HG03097 (cell line): ENCODE results near the gene ALOX12B.

ENCODE experiments used
- ATAC-seq: cut with Tn5 transposase; IDR thresholded peaks from one replicate; pipeline ENCODE4 v1.9.1; 2021; ENCODE audit not compliant: unreplicated experiment, low FRiP score

Gene ALOX12B

DNA sequence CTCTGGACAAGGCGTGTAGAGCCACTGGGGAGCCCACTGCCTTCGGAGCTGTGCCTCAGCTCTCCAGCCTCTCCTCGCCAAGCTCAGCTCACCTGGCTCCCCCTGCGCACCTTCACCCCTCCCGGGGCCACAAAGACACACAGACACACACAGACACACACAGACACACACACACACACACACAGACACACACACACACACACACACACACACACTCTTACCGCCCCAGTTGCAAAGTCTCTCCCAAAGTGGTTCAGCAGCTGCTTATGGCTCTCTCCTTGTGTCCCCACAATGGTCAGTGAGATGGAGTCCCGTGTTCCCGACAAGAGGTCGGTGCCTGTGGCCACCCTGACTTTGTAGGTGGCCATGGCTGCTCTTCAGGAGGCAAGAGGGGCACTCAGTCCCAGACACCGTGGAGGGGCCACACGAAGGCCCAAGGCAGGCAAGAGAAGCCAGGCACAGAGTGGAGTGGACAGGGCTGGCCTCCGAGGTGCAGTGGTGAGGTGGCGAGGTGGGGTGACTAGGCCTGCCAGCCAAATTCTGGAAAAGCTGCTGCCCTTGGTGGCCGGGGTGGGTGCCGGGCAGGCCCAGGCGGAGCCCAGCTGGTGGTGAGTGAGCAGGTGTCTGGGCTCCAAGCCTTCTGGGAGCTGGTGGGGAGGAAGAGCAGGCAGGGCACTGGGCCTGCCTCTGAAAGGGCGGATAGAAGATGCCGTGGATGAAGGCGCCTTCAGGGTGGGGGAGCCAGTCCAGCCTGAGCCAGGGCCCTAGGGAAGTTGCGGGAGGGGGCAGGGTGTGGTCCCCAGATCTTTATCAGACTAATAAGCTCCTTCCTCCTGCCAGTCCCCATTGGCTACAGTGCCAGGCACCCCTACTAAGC is at the start of gene ALOX12B:
ALOX12B (minus strand) TSS at position 642 of the 877 bp plus-strand sequence; CDS start at position 368, 274 bp downstream.
- no peak for ATAC-seq

DNA sequence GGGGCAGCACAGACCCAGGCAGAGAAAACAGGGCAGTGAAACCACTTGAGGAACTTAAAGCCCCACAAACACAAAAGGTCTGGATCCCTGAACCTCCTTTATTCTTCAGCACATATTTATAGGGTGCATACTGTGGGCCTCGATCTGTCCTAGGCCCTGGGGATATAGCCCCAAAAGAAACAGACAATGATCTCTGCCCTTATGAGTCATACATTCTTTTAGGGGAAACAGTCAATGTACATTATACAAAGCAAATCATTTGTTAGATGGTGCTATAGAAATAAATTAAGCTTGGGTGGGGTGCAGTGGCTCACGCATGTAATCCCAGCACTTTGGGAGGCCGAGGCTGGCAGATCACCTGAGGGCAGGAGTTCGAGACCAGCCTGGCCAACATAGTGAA is 46.4 kb upstream of the ALOX12B start:
- no peak for ATAC-seq

DNA sequence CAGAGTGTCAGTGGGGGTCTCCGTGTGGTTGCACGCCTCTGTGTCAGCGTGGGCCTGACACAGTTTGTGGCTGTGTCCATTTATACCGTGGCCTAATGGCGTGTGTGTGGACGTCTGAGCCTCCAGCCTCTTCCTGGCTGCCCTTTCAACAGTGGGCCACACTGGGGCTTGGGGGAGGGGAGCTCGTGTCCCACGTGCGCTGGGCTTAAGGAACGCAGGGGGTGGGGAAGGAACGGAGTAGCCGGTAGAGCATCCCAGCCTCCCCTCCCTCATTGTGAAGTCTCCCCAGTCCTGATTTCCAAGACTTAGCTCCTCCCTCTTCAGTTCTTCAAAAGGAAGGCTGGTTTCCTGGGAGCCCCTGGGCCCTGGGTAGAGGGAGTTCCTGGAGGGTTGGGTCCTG is 45.9 kb upstream of the ALOX12B start:
- ATAC-seq = no peak

DNA sequence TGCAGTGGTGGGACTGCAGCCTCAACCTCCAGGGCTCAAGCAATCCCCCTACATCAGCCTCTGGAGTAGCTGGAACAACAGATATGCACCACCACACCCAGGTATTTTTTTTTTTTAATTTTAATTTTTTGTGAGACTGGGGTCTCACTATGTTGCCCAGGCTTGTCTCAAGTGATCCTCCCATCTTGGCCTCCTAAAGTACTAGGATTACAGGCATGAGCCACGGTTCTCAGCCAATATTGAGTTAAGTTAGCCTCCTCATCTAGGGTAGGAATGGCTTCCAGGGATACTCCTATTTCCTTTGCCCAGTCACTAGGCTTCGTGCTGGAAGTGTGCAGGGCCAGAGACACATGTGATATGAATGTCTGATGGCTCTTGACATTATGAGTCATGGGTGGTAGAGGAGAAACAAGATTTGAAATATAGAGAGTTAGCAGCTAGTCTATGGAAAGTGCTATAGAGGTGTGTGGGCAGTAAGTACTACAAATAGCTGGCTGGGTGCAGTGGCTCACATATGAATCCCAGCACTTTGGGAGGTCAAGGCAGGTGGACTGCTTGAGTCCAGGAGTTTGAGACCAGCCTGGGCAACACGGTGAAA is 44.4 kb upstream of the ALOX12B start:
- ATAC-seq = no peak

DNA sequence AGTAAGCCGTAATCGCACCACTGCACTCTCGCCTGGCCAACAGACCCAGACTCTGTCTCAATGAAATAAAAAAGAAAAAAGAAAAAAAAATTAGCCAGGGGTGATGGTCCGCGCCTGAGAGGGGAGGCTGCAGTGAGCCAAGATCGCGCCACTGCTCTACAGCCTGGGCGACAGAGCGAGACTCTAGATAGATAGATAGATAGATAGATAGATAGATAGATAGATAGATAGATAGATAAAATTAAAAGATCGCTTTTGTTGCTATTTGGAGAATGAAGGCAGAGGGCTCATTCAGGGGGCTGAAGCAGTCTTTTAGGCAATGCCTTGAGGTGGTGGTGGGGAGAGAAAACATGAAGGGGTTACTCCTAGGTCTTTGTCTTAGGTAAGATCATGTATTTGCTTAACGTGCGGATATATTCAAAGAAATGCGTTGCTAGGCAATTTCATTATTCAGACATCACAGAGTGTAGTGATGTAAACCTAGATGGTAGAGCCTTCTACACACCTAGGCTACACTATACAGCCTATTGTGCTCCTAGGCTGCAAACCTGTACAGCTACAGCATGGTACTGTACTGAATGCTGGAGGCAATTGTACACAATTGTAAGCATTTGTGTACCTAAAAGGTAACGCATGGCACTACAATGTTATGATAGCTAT is 40.7 kb upstream of the ALOX12B start:
- ATAC-seq = no peak

DNA sequence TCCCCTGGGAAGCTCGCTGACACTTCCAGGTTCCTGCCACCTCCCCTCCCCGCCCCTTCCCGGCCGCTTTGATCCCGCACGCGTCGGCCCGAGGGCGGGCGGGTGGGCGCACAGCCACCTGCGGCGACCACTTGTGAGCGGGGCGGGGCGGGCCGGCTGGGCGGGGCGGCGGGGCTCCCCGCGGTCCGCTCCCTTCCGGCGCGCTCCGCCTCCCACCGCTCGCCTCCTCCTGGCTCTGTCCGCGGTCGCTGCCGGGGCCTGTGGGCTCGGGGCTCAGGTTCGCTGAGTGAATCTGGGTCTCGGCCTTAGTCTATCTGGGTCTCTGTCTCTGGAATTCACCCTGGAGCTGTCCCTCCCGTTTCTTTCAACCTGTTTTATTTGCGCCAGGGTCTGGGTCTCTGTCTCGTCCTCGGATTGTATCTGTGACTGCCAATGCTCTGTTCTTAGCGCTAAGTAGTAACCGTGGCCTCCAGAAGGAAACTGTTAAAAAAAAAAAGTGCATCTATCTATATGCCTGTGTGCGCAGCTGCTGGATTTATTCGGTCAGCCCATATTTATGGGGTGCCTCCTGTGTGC is 39.1 kb upstream of the ALOX12B start:
- ATAC-seq = no peak

DNA sequence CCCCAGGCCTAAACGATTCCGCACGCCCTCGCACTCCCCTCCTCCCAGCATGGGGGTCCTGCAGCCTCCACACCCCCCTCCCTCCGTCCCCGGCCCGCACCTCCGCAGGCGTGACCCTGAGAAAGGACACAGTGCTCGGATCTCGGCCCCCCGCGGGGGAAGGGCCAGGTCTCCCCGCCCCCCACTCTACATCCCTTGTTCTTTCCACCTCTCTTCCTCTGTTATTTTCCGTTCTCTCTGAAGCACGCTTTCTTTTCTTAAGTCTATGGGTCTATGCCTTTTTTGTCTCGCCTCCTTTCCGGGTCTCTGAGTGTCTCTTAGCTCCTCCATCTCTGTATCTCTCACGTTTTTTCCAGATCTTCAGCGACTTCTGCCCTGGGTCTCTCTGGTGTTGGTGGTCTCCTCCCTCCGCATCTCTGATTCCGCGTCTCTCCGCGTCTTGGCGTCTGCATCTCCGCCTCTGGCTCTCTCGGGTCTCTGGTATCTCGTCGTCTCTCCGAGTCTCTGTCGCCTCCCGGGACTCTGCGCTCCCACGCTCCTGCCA is 38.5 kb upstream of the ALOX12B start:
- ATAC-seq = no peak

DNA sequence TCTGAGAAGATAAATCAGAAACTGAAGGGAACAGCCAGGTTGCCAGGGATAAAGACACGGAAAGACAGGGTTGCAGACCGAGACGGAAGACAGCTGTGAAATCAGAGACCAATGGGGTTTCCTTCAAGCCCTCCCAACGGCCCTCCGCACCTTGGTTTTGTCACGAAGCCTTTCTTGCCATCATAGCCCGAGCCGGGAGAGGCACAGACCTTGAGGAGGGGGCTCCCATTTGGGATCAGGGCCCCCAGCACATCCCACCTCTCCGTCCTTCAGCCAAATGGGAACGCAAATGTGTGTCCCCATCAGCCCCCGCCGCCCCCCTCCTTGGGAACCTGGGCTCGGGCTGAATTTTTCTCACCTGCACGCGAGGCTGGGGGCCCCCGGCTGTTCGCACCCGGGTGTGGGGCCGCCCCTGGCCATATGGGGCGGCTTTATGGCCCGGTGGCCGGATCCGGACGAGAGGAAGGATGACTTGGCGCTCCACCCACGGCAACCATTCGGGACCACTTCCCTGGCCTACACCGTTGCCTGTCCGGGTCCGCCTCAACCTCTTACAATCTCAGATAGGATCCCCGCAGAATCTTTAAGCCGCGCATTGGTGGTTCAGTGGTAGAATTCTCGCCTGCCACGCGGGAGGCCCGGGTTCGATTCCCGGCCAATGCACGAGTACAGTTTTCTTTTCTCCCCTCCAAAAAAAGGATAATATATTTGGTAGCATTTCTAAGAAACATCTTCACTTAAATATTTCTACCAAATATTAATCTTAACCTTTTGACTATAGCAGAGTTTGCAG is 37.8 kb upstream of the ALOX12B start:
- ATAC-seq = no peak

DNA sequence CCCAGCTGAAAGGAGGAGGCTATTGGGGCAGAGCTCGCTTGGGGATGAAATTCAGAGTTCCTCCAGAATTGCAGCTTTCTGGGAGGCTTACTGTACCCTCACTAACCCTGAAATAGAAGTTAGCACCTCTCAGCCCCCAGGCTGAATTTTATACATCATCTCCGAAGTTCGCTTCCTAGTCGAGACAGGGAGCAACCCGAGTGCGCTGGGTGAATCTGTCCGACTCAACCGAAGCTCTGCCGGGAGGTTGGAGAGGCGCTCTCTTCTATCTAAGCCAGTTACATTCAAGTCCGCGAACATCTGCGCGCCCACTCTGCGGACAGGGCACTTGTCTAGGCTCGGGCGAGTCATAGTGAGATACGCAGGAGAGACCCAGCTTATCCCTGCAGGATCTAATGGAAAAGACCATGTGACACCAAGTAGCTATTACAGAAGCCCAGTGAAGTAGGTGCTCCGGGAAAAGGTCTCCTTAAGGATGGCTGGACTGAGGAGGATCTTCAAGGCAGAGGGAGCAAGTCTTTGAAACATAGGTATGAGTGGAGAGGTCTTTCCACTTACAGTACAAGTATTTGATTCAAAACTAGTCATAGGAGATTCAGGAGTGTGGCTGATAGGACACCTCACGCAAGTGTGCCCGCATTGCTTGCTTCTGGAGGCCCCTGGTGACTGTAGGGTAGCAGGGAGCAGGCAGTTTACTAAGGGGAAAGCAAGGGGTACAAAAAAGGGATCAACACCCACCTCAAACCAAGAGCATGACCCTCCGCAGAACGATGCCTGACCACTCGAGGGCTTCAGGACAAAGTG is 37.0 kb upstream of the ALOX12B start:
- no peak for ATAC-seq

DNA sequence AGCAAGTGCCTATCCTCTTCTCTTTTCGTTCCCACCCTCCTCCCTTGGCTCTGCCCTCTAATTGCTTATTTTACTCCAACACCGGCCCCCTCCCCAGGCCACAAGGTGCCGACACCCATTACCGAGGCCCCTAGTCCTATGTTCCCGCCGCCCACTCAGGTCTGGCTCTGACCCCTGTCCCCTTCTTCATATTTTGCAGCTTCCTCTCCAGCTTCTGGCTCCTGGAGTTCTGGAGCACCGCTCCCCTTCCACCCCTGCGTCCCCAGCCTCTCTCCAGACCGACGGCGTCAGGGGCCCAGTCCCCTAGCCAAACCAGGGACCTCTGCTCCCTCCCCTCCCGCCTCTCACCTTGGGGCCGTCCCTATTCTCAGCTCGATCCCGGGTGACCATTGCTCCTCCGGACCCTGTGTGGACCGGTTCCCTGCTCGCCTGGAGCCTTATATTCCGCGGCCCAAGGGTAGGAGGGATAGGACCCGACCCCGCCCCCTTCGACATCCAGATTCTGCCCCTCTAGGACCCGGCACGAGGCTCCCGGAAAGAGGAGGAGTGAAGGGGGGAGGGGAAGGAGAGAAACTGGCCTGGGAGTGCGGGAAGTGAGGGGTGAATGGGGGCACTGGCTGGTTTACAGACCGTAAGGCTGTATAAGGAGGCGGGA is 36.3 kb upstream of the ALOX12B start, which contains the start of gene HES7:
HES7 (minus strand) TSS at position 412 of the 655 bp plus-strand sequence; CDS start at position 390, 22 bp downstream.
- ATAC-seq = no peak

DNA sequence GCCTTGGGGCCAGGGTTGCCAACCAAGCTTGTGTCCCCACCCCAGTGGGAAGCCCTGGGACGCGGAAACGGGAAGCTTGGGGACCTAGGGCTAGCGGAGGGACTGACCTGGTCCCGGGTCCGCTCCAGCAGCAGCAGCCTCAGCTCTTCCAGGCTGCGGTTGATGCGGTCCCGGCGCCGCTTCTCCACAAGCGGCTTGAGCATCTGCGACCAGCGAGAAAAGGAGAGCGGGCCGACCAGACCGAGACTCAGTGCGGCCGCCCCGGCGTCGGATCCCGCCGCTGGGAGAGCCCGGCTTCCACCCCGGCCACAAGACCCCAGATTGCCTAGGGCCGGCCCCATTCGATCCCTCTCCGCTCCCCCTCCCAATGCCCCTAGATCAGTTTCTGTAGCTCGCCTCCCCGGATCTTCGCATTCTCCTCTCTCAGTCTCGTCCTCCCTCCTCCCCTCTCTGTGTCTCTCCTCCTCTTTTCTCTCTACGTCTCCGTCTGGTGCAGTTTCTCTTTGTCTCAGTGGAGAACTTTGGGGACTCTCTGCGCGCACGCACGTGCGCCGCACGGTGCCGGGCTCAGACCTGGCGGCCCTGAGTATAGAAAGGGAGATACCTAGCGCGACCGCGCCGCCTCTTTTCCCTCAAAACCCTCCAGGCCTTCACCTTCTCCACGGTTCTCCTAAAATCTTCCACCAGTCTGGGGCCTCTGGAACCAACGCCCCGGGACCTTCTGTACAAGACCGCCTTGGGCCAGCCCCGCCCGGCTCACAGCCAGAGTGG is 35.6 kb upstream of the ALOX12B start:
- ATAC-seq = no peak

DNA sequence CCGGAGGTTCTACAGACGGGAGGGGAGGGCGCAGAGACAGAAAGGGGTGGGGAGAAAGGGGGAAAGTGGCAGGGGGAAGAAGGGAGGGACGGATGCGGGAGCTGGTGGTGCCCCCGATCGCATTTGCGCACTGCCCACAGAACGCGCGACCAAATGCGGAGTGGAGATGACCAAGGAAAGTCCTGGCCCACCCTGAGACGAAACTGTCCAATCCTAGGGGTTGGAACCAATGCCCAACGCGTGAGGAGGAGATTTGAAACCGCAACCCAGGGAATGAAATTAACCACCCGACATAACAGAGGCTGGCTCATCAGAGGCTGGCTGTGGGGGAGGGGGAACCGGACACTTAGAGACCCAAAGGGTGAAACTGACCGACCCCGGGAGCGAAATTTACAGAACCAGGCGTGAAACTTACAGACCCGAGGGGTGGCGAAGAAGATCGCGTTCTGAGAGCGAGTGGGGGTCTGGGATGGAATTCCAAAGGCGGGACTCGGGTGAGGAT is 35.0 kb upstream of the ALOX12B start:
- no peak for ATAC-seq

DNA sequence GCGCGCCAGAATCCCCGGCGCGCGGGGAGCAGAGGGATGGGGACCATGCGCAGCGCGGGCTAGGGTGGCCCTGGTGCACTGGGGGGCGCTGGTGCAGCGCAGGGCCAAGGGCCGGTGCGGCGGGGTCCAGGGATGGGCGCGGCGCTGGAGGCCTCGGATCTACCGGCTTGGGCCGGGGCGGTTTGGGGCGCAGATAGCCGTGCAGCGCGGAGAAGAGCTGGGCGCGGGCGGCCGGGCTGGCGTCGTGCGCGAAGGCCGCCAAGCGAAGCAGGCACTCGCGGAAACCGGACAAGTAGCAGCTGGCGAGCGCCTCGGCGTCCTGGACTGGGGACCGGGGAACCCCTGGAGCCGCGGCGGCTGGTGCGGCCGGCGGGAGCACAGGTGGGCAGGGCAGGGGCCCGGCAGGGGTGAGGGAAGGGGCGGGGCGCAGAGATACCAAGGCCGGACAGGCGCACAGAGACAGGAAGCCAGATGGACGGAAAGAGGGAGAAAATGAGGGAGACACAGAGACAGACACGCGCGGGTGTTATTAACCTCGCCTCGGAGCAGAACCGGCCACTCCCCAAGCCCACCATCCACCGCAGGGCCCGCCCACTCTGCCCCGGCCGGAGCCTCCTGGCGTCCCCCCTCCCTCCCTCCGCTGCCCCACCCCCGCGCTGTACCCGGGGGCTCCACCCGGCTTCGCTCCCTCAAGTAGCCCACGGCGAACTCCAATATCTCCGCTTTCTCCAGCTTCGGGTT is 34.3 kb upstream of the ALOX12B start:
- no peak for ATAC-seq

DNA sequence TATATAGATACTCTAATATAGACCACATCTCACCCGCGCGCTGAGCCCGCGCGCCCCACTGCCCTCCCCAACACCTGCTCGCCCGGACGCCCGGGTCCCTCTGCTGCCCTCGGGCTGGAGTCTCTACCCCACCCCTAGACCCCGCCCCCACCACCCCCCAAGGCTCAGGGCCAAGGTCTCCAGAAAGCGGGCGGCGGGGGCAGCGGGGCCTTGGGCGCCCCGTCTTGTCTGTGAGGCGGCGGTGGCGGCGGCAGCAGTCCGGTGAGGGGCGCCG is 33.8 kb upstream of the ALOX12B start:
- no peak for ATAC-seq

DNA sequence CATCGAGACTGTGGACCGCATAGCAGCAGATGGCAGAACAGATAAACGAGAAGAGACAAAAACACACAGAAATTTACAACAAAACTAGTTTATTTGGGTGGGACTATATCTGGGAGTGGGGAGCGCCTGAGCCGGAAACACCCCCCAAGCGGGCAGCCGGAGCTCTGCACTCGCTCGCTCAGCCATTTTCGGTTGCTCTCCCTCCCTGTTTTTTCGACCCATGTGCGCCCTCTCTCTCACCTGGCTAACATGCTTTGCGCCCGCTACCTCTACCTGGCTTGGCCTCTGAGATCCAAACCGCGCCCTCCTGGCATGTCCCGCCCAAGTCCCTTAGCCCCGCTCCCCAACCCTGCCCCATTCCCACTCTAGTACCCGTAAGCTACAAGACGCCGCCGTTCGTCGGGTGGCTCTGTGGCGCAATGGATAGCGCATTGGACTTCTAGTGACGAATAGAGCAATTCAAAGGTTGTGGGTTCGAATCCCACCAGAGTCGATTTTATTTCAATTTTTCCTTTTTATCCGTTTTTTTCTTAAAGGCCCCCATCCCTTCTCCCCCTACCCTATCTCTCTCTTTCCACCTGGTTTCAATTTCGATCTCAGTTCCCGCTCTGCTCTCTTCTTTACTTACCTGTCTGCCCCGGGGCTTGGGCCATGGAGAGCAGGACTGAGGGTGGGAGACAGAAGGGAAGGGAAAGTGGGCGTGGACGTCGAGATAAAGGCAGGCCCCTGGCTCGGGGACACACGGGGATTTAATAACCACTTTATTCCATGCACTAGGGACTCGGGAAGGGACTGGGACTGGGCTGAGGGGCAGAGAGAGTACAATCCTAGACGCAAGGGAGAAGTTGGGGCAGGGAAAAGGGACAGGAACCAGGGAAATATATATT is 33.2 kb upstream of the ALOX12B start:
- peak; percentile 8 for ATAC-seq
